Muscle layer of colon (tissue), 2 donors: ENCODE measurements around the gene TSLP.
A peak's percentile ranks its signal among the peaks of the same experiment; 100 is the strongest.

Experiments used
- H3K27ac ChIP-seq: one replicate; pipeline ENCODE4 v1.7.0; 2013; ENCODE audit warnings: low read depth, mild to moderate bottlenecking, low read length, moderate library complexity
- H3K27me3 ChIP-seq, 2 donors: one replicate each; pipeline ENCODE4 v1.7.0; 2013; ENCODE audit warnings: low read length in 2 of 2, mild to moderate bottlenecking in 2 of 2; ENCODE audit not compliant: insufficient read depth in 2 of 2, control insufficient read depth in 1 of 2
- H3K36me3 ChIP-seq: one replicate; pipeline ENCODE4 v1.7.0; 2013; ENCODE audit warnings: mild to moderate bottlenecking, low read length; ENCODE audit not compliant: insufficient read depth
- H3K4me1 ChIP-seq: one replicate; pipeline ENCODE4 v1.7.0; 2013; ENCODE audit warnings: mild to moderate bottlenecking, low read length; ENCODE audit not compliant: insufficient read depth
- H3K4me3 ChIP-seq, 2 donors: one replicate each; pipeline ENCODE4 v1.7.0; 2013; ENCODE audit warnings: low read length in 2 of 2, low read depth in 1 of 2, mild to moderate bottlenecking in 1 of 2, moderate library complexity in 1 of 2
- H3K9ac ChIP-seq: one replicate; pipeline ENCODE4 v1.7.0; 2013; ENCODE audit warnings: low read length
- H3K9me3 ChIP-seq: one replicate; pipeline ENCODE4 v1.7.0; 2013; ENCODE audit warnings: mild to moderate bottlenecking, low read length
- donor health status: abdominal sarcoma.
- donor health status: Adenocarcinoma of cecum.

TSLP gene

GRCh38 chr5:111070272-111071134, 1.0 kb upstream of the TSLP start:
- H3K9me3 ChIP-seq, result no peaks in the 10 kb centered on the region
- peaks cover 11% of the 10 kb centered on the region for H3K4me1 ChIP-seq
- H3K4me3 ChIP-seq, result peak overlapping the region in 1 of 2 donors; percentile 36

GRCh38 chr5:111072949-111073682, 1.6 kb downstream of the TSLP start:
- H3K9me3 ChIP-seq, result no peaks in the 10 kb centered on the region
- H3K36me3 ChIP-seq, result no peaks in the 10 kb centered on the region
- peak overlapping the region; percentile 44 to 64 for H3K4me3 ChIP-seq
- peak overlapping the region; percentile 3 for H3K9ac ChIP-seq
- H3K4me1 ChIP-seq, result peaks cover 11% of the 10 kb centered on the region
- peaks cover 0 to 9% of the 10 kb centered on the region in 2 donors for H3K27me3 ChIP-seq
- H3K27ac ChIP-seq, result no peak overlapping the region

More at GRCh38 chr5:111070272-111071134, 1.0 kb upstream of the TSLP start:
- Histone ChIP-seq H3K27me3 (peaks cover 0 to 9% of the 10 kb centered on the region in 2 donors), H3K9ac (no peak overlapping the region), H3K27ac (no peak overlapping the region), H3K36me3 (no peaks in the 10 kb centered on the region)

- peak overlapping the region in 1 of 2 donors; percentile 64 for H3K4me3 ChIP-seq
- H3K27ac ChIP-seq, result no peak overlapping the region
- H3K9ac ChIP-seq, result no peak overlapping the region
- peaks cover 11% of the 10 kb centered on the region for H3K4me1 ChIP-seq
- H3K27me3 ChIP-seq, result peaks cover 0 to 4% of the 10 kb centered on the region in 2 donors
- no peaks in the 10 kb centered on the region for H3K9me3 ChIP-seq
- H3K36me3 ChIP-seq, result no peaks in the 10 kb centered on the region
Observed at GRCh38 chr5:111074244-111074643, 2.7 kb downstream of the TSLP start.

GRCh38 chr5:111075520-111075919, 4.0 kb downstream of the TSLP start:
- H3K4me1 ChIP-seq, result peaks cover 11% of the 10 kb centered on the region
- H3K27ac ChIP-seq, result no peak overlapping the region
- H3K9me3 ChIP-seq, result no peaks in the 10 kb centered on the region
- no peak overlapping the region for H3K9ac ChIP-seq
- H3K36me3 ChIP-seq, result no peaks in the 10 kb centered on the region
- H3K27me3 ChIP-seq, result peaks cover 0 to 4% of the 10 kb centered on the region in 2 donors
- no peak overlapping the region for H3K4me3 ChIP-seq

GRCh38 chr5:111076091-111076490, 4.6 kb downstream of the TSLP start:
- H3K9ac ChIP-seq, result no peak overlapping the region
- no peaks in the 10 kb centered on the region for H3K36me3 ChIP-seq
- H3K27ac ChIP-seq, result no peak overlapping the region
- peaks cover 0 to under 1% of the 10 kb centered on the region in 2 donors for H3K27me3 ChIP-seq
- no peaks in the 10 kb centered on the region for H3K9me3 ChIP-seq
- peaks cover 8% of the 10 kb centered on the region for H3K4me1 ChIP-seq
- no peak overlapping the region for H3K4me3 ChIP-seq

- H3K4me3 ChIP-seq, result no peak overlapping the region
- H3K9me3 ChIP-seq, result no peaks in the 10 kb centered on the region
- peaks cover 8% of the 10 kb centered on the region for H3K4me1 ChIP-seq
- H3K27me3 ChIP-seq, result no peaks in the 10 kb centered on the region
- no peak overlapping the region for H3K27ac ChIP-seq
- H3K36me3 ChIP-seq, result no peaks in the 10 kb centered on the region
- H3K9ac ChIP-seq, result no peak overlapping the region
Observed at GRCh38 chr5:111077678-111078077, 6.2 kb downstream of the TSLP start.

GRCh38 chr5:111079846-111080245, 8.3 kb downstream of the TSLP start:
- H3K4me1 ChIP-seq, result no peaks in the 10 kb centered on the region
- H3K4me3 ChIP-seq, result no peak overlapping the region
- H3K27me3 ChIP-seq, result no peaks in the 10 kb centered on the region
- H3K36me3 ChIP-seq, result no peaks in the 10 kb centered on the region
- no peak overlapping the region for H3K9ac ChIP-seq
- no peaks in the 10 kb centered on the region for H3K9me3 ChIP-seq
- no peak overlapping the region for H3K27ac ChIP-seq

GRCh38 chr5:111083323-111083722, 11.8 kb downstream of the TSLP start:
- H3K4me3 ChIP-seq, result no peak overlapping the region
- H3K36me3 ChIP-seq, result no peaks in the 10 kb centered on the region
- H3K27me3 ChIP-seq, result no peaks in the 10 kb centered on the region
- no peaks in the 10 kb centered on the region for H3K9me3 ChIP-seq
- H3K9ac ChIP-seq, result no peak overlapping the region
- H3K27ac ChIP-seq, result no peak overlapping the region
- no peaks in the 10 kb centered on the region for H3K4me1 ChIP-seq

- Histone ChIP-seq H3K9ac (peak within 1 kb of the TSS; percentile 79), H3K4me1 (peaks cover 20% of the 10 kb centered on the region), H3K27me3 (no peaks in the 10 kb centered on the region), H3K9me3 (no peaks in the 10 kb centered on the region), H3K27ac (peak within 1 kb of the TSS; percentile 85), H3K4me3 (peak within 1 kb of the TSS; percentile 78 to 97), H3K36me3 (no peaks in the 10 kb centered on the region)
Observed at GRCh38 chr5:111092062-111092853, 20.7 kb downstream of the TSLP start, which contains the start of gene WDR36. Gene WDR36 (plus strand): TSS chr5:111092348. CDS start chr5:111092457, 109 bp downstream.

GRCh38 chr5:111095982-111096381, 24.5 kb downstream of the TSLP start:
- H3K4me3 ChIP-seq, result no peak overlapping the region
- H3K9me3 ChIP-seq, result no peaks in the 10 kb centered on the region
- H3K36me3 ChIP-seq, result peaks cover 8% of the 10 kb centered on the region
- H3K4me1 ChIP-seq, result peaks cover 20% of the 10 kb centered on the region
- no peak overlapping the region for H3K9ac ChIP-seq
- no peak overlapping the region for H3K27ac ChIP-seq
- no peaks in the 10 kb centered on the region for H3K27me3 ChIP-seq
